H1 (cell line): Measurements from ENCODE around the gene MYH7. TPM values are rescaled to one million over a fixed set of nuclear protein-coding genes. Genes with fewer than 3 reads are reported as not detected.

Experiments
- CHD7 ChIP-seq: fragments of 300-600 bp; sonication (generic); IDR thresholded peaks from 2 replicates; pipeline ENCODE4 v1.7.1; 2012; ENCODE audit warnings: low read length, moderate library complexity, mild to moderate bottlenecking, inconsistent platforms; ENCODE audit not compliant: insufficient replicate concordance
- GABPA ChIP-seq: IDR thresholded peaks from 2 replicates; pipeline ENCODE4 v1.6.1; 2011; ENCODE audit warnings: mild to moderate bottlenecking, low read length, moderate library complexity, borderline replicate concordance; ENCODE audit not compliant: insufficient read depth
- NRF1 ChIP-seq: IDR thresholded peaks from 2 replicates; pipeline ENCODE4 v1.6.1; 2011; ENCODE audit warnings: mild to moderate bottlenecking, low read depth, low read length, improper control_type of control experiment
- SAP30 ChIP-seq: fragments of 300-600 bp; sonication (generic); IDR thresholded peaks from 2 replicates; pipeline ENCODE4 v1.7.1; 2012; ENCODE audit warnings: low read length, moderate library complexity, mild to moderate bottlenecking, inconsistent platforms; ENCODE audit not compliant: insufficient read depth, insufficient replicate concordance
- SP4 ChIP-seq: IDR thresholded peaks from 2 replicates; pipeline ENCODE4 v1.6.1; 2012; ENCODE audit warnings: low read length, inconsistent platforms
- SRF ChIP-seq: IDR thresholded peaks from 2 replicates; pipeline ENCODE4 v1.6.1; 2011; ENCODE audit warnings: mild to moderate bottlenecking, low read depth, low read length, moderate library complexity
- SUZ12 ChIP-seq: fragments of 200-600 bp; sonication (generic); IDR thresholded peaks from 2 replicates; pipeline ENCODE4 v1.6.1; 2012; ENCODE audit warnings: mild to moderate bottlenecking, inconsistent platforms, low read length, moderate library complexity, mixed read lengths
- TEAD4 ChIP-seq: IDR thresholded peaks from 2 replicates; pipeline ENCODE4 v1.6.1; 2012; ENCODE audit warnings: low read depth, low read length, inconsistent platforms, mixed read lengths
- polyA plus RNA-seq, 7 experiments: library from polyadenylated mRNA; depleted of rRNA in 3 of 7; stranded (reverse) in 5 of 7; unstranded in 2 of 7; fragments of >200 nt in 5 of 7; fragments of 200-250 nt in 2 of 7; gene quantifications; 1 replicate in 5 of 7; 2 replicates in 1 of 7; 4 replicates in 1 of 7; pipeline versions ENCODE4 v1.2.1 to v1.2.3, GENCODE V29; 2011 to 2013; ENCODE audit warnings: missing spikeins in 2 of 7, mixed read lengths in 2 of 7
- total RNA-seq: library from RNA; stranded (reverse); fragmentation: NEBNext Ultra II Directional; extraction: Animal tissue kit (Norgen Biotek cat#: 25700); gene quantifications from 2 replicates; pipeline ENCODE4 v1.2.1, GENCODE V29; 2021

Gene MYH7
- total and polyA plus RNA-seq, 2 of the 8 experiments (the other 6 are each of a cell fraction or from before 2014, with no cell fraction given) = not detected

GRCh38 chr14:23403908-23404307 lies 31.6 kb downstream of the MYH7 start (continued):
- TF ChIP-seq CHD7 (no peak), SUZ12 (no peak), NRF1 (no peak), GABPA (no peak), SAP30 (no peak), SP4 (no peak), TEAD4 (no peak), SRF (no peak)
